Endodermal cell (in vitro differentiated cells): Measurements from ENCODE around the gene ARL4C. TPM values are rescaled to one million over a fixed set of nuclear protein-coding genes. Genes with fewer than 3 reads are reported as not detected.

Source experiments
- DNase-seq: peaks from one replicate; pipeline ENCODE4 v3.0.0-alpha.2; 2017
- H3K27ac ChIP-seq: 2 replicates; pipeline ENCODE4 v1.5.1; 2013; ENCODE audit warnings: mild to moderate bottlenecking, low read depth, low read length, moderate library complexity
- H3K27me3 ChIP-seq: 2 replicates; pipeline ENCODE4 v1.6.1; 2013; ENCODE audit warnings: mild to moderate bottlenecking, low read length, moderate library complexity; ENCODE audit not compliant: insufficient read depth, control insufficient read depth, poor library complexity, severe bottlenecking
- H3K36me3 ChIP-seq: 2 replicates; pipeline ENCODE4 v1.7.0; 2013; ENCODE audit warnings: mild to moderate bottlenecking, low read length, moderate library complexity; ENCODE audit not compliant: control insufficient read depth, insufficient read depth
- H3K4me1 ChIP-seq: one replicate; pipeline ENCODE4 v1.7.0; 2013; ENCODE audit warnings: low read length; ENCODE audit not compliant: control insufficient read depth, insufficient read depth
- H3K4me3 ChIP-seq: 2 replicates; pipeline ENCODE4 v1.5.1; 2013; ENCODE audit warnings: mild to moderate bottlenecking, low read length, moderate library complexity
- H3K9ac ChIP-seq: 2 replicates; pipeline ENCODE4 v1.6.1; 2013; ENCODE audit warnings: mild to moderate bottlenecking, low read length, moderate library complexity; ENCODE audit not compliant: poor library complexity, severe bottlenecking; ENCODE audit errors: extremely low read depth
- H3K9me3 ChIP-seq: 2 replicates; pipeline ENCODE4 v1.6.1; 2013; ENCODE audit warnings: mild to moderate bottlenecking, low read length, moderate library complexity; ENCODE audit not compliant: control insufficient read depth
- H3K27ac Mint-ChIP-seq: 2 replicates; pipeline ENCODE4 v1.8.0; 2020; ENCODE audit warnings: mixed read lengths
- H3K27me3 Mint-ChIP-seq: 2 replicates; pipeline ENCODE4 v1.8.0; 2021; ENCODE audit warnings: mild to moderate bottlenecking, mixed read lengths; ENCODE audit not compliant: insufficient read depth
- H3K36me3 Mint-ChIP-seq: 2 replicates; pipeline ENCODE4 v1.8.0; 2020; ENCODE audit warnings: low read depth, mixed read lengths
- H3K4me1 Mint-ChIP-seq: 2 replicates; pipeline ENCODE4 v1.8.0; 2020; ENCODE audit warnings: mixed read lengths
- H3K4me3 Mint-ChIP-seq: 2 replicates; pipeline ENCODE4 v1.8.0; 2020; ENCODE audit warnings: mild to moderate bottlenecking, moderate library complexity, mixed read lengths
- H3K9me3 Mint-ChIP-seq: 2 replicates; pipeline ENCODE4 v1.8.0; 2020; ENCODE audit warnings: mild to moderate bottlenecking, mixed read lengths
- CTCF ChIP-seq: fragments of 200-600 bp; sonication (generic); conservative IDR thresholded peaks from 2 replicates; pipeline ENCODE4 v1.5.0; 2021; ENCODE audit warnings: antibody characterized with exemption, mild to moderate bottlenecking
- WGBS, 2 experiments: methylation state at CpG; one replicate each; pipeline versions ENCODE4 v1.1.5 to v1.1.7; 2013; ENCODE audit warnings: missing lambda C conversion rate in 2 of 2, mixed read lengths in 1 of 2; ENCODE audit not compliant: insufficient coverage in 1 of 2, insufficient read length in 1 of 2; 5-methylcytosine and 5-hydroxymethylcytosine counted together
- total RNA-seq, 2 donors: library from RNA; stranded (reverse); fragmentation: NEBNext Ultra II Directional in 1 of 2; extraction: Animal tissue kit (Norgen Biotek cat#: 25700) in 1 of 2; gene quantifications; 2 replicates in 1 of 2; 3 replicates in 1 of 2; pipeline ENCODE4 v1.2.1, GENCODE V29; 2021

The ARL4C gene
- total RNA-seq, 2 donors from 2014 or later = 9.3 to 21.7 TPM

- Histone ChIP-seq H3K27ac (no peak overlapping the region), H3K9ac (no peak overlapping the region), H3K9me3 (no peaks in the 10 kb centered on the region), H3K36me3 (no peaks in the 10 kb centered on the region), H3K4me3 (no peak overlapping the region), H3K27me3 (no peaks in the 10 kb centered on the region), H3K4me1 (no peaks in the 10 kb centered on the region)
- Mint-ChIP-seq H3K27ac (no peak overlapping the region), H3K4me3 (no peak overlapping the region), H3K36me3 (no peaks in the 10 kb centered on the region), H3K9me3 (no peaks in the 10 kb centered on the region), H3K27me3 (no peaks in the 10 kb centered on the region), H3K4me1 (no peaks in the 10 kb centered on the region)
- WGBS, 2 experiments = 92 to 100% methylated on average over 1 of the region's 1 CpG
- no peak for TF ChIP-seq CTCF
- no peak for DNase-seq
Measured at GRCh38 chr2:234535464-234535863, 38.6 kb upstream of the ARL4C start.

GRCh38 chr2:234534515-234534914 lies 37.6 kb upstream of the ARL4C start:
- Histone ChIP-seq H3K36me3 (no peaks in the 10 kb centered on the region), H3K4me3 (no peak overlapping the region), H3K4me1 (no peaks in the 10 kb centered on the region), H3K27me3 (no peaks in the 10 kb centered on the region), H3K9me3 (no peaks in the 10 kb centered on the region), H3K9ac (no peak overlapping the region), H3K27ac (no peak overlapping the region)
- WGBS, 2 experiments = 90 to 91% methylated on average over 6 to 8 of the region's 8 CpGs
- H3K27ac Mint-ChIP-seq = no peak overlapping the region
- H3K27me3 Mint-ChIP-seq = no peaks in the 10 kb centered on the region
- no peaks in the 10 kb centered on the region for H3K9me3 Mint-ChIP-seq
- H3K4me1 Mint-ChIP-seq = no peaks in the 10 kb centered on the region
- no peak overlapping the region for H3K4me3 Mint-ChIP-seq
- TF ChIP-seq CTCF = no peak
- DNase-seq = no peak
- H3K36me3 Mint-ChIP-seq = no peaks in the 10 kb centered on the region

- no peaks in the 10 kb centered on the region for H3K27me3 ChIP-seq
- H3K27ac ChIP-seq = no peak overlapping the region
- no peak overlapping the region for H3K4me3 Mint-ChIP-seq
- no peaks in the 10 kb centered on the region for H3K36me3 ChIP-seq
- H3K27me3 Mint-ChIP-seq = no peaks in the 10 kb centered on the region
- no peak for DNase-seq
- peaks cover 4% of the 10 kb centered on the region for H3K4me1 Mint-ChIP-seq
- H3K4me3 ChIP-seq = no peak overlapping the region
- WGBS, 2 experiments = 93 to 95% methylated on average over 6 to 9 of the region's 9 CpGs
- no peaks in the 10 kb centered on the region for H3K9me3 ChIP-seq
- H3K9ac ChIP-seq = no peak overlapping the region
- no peaks in the 10 kb centered on the region for H3K36me3 Mint-ChIP-seq
- H3K4me1 ChIP-seq = no peaks in the 10 kb centered on the region
- no peaks in the 10 kb centered on the region for H3K9me3 Mint-ChIP-seq
- H3K27ac Mint-ChIP-seq = no peak overlapping the region
- TF ChIP-seq CTCF = no peak
Measured at GRCh38 chr2:234533626-234534025, 36.7 kb upstream of the ARL4C start.
